ENCODE results near the gene SLC49A3. TPM values are rescaled to one million over a fixed set of nuclear protein-coding genes. Genes with fewer than 3 reads are reported as not detected.

Gene SLC49A3
- total and polyA plus RNA-seq, 2 of the 4 experiments (the other 2 are of a cell fraction) = under 0.01 to 0.32 TPM

DNA sequence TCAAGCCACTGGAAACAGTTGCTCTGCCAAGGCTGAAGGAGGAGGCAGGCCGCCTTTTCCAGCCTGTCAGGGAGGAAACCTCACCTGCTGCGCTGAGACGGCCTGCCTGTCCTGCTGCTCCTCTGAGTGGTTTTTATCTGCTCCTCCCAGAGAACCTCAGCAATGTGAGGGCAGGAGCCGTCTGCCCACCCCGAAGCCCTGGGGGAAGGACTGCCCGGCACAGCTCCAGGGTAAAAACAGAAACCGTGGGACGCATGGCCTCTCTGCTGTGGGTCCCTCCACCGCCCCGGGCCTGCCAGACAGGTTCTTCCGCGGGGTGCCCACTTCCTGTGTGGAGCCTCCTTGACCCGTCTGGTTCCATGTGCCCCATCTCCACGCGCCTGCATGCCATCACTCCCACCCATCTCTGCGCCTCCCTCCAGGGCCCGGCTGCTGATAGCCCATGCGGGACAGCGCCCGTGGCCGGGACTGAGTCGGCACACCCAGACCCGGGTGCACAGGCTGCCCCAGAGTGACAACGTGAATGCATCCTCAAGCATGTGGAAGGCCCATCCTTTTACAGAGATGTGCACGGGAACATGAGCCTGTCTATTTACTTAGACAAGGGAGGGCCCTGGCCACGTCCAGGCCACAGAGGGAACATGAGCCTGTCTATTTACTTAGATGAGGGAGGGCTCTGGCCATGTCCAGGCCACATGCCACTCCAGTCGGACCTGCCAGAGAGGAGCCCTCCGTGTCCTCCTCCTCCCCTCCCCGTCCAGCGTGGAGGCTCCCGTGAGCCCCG is 4.0 kb upstream of the SLC49A3 start:
- ATAC-seq (ENCODE audit: low read depth) (no peak), DNase-seq (no peak)
- Histone ChIP-seq H2BK20ac (ENCODE audit: low read depth, low read length) (no peak overlapping the region), H4K8ac (ENCODE audit: low read depth in 2 of 2, low read length in 2 of 2) (no peak overlapping the region), H2BK120ac (ENCODE audit: low read depth, low read length) (no peak overlapping the region), H3K9me3 (ENCODE audit: control insufficient read depth, insufficient read depth, low read length) (no peaks in the 10 kb centered on the region), H3K27ac (ENCODE audit: insufficient read depth, low read length) (no peak overlapping the region), H4K5ac (ENCODE audit: low read depth, low read length) (no peak overlapping the region), H3K14ac (replicated peaks; ENCODE audit: low read depth, low read length) (no peak overlapping the region), H4K91ac (ENCODE audit: insufficient read depth, low read depth, low read length) (no peak overlapping the region), H2AK9ac (replicated peaks; ENCODE audit: low read depth, low read length, poor library complexity) (no peak overlapping the region), H3K79me1 (ENCODE audit: low read depth in 1 of 2, low read length in 2 of 2) (0 out of 4 replicates have a peak, but pooled peaks cover 0 to under 1% of the 10 kb centered on the region in 2 experiments), H2BK5ac (ENCODE audit: low read depth, low read length, poor library complexity, severe bottlenecking) (no peak overlapping the region), H4K20me1 (ENCODE audit: insufficient read depth, low read length) (no peaks in the 10 kb centered on the region), H3K4me2 (ENCODE audit: low read depth, low read length) (no peak overlapping the region), H3K18ac (ENCODE audit: low read depth, low read length) (no peak overlapping the region), H3K9me1 (ENCODE audit: insufficient read depth, low read length) (peaks cover under 1% of the 10 kb centered on the region; the same call in 1 of the 2 replicates), H3K4ac (ENCODE audit: low read depth, low read length) (no peak overlapping the region), H2AK5ac (ENCODE audit: low read depth, low read length) (no peak overlapping the region), H3K9ac (ENCODE audit: low read depth, low read length) (no peak overlapping the region), H3K27me3 (ENCODE audit: control insufficient read depth, insufficient read depth, low read length) (peaks cover 18% of the 10 kb centered on the region), H2BK15ac (ENCODE audit: low read depth, low read length) (no peak overlapping the region), H3K4me1 (ENCODE audit: control insufficient read depth, insufficient read depth, low read length) (peaks cover under 1% of the 10 kb centered on the region), H3K56ac (ENCODE audit: extremely low read depth, insufficient read depth, low read length) (no peak overlapping the region), H3K36me3 (ENCODE audit: control insufficient read depth, insufficient read depth, low read length) (no peaks in the 10 kb centered on the region), H3K4me3 (ENCODE audit: insufficient read depth, low read depth, low read length) (no peak overlapping the region), H3K23ac (ENCODE audit: low read depth, low read length) (no peak overlapping the region), H2AFZ (replicated peaks; ENCODE audit: low read length, poor library complexity) (no peak overlapping the region)
- WGBS, 2 experiments (ENCODE audit: extremely low coverage in 2 of 2, insufficient read length in 1 of 2) = 73% methylated on average over 10 of the region's 32 CpGs; no CpG with 5 or more reads in 1 of the 2 experiments
- ChIA-PET CTCF (no interaction called here), POLR2A (ENCODE audit: unreplicated experiment) (no interaction called here)
- in situ Hi-C loops (cut with MboI; ENCODE audit: low sequenced_read_pairs) (no loop called here), intact Hi-C loops (cut with micrococcal nuclease) (no loop called here), dilution Hi-C loops (cut with HindIII; ENCODE audit: low sequenced_read_pairs, unreplicated experiment) (no loop called here)
- no TSS peak for BruUV-seq (replicated peaks)
- TF ChIP-seq, protein P1, sequence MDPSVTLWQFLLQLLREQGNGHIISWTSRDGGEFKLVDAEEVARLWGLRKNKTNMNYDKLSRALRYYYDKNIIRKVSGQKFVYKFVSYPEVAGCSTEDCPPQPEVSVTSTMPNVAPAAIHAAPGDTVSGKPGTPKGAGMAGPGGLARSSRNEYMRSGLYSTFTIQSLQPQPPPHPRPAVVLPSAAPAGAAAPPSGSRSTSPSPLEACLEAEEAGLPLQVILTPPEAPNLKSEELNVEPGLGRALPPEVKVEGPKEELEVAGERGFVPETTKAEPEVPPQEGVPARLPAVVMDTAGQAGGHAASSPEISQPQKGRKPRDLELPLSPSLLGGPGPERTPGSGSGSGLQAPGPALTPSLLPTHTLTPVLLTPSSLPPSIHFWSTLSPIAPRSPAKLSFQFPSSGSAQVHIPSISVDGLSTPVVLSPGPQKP (IDR thresholded peaks at IDR 0.05; ENCODE audit: borderline replicate concordance, low read depth, low read length) = no peak
- TF ChIP-seq MAFK (IDR thresholded peaks at IDR 0.05; ENCODE audit: low read depth, low read length) = no peak
- TF ChIP-seq RAD21 (IDR thresholded peaks at IDR 0.05; ENCODE audit: low read length) = no peak
- TF ChIP-seq SMC3 (IDR thresholded peaks at IDR 0.05; ENCODE audit: low read depth, low read length) = no peak
- no peak for TF ChIP-seq POLR2A (IDR thresholded peaks at IDR 0.05; ENCODE audit: low read depth, low read length)
- TF ChIP-seq MAZ (IDR thresholded peaks at IDR 0.05; ENCODE audit: borderline replicate concordance, low read depth, low read length) = no peak
